Coronary artery (tissue), 2 donors: ENCODE results near the gene MADD.

ENCODE experiments used
- DNase-seq: peaks from one replicate; pipeline ENCODE4 v3.0.0-alpha.2; 2017; ENCODE audit warnings: low spot score
- H3K27ac ChIP-seq, 2 donors: fragments of 200-600 bp; sonication (generic); one replicate each; pipeline ENCODE4 v1.5.1; 2016 to 2019
- H3K4me3 ChIP-seq: fragments of 200-600 bp; sonication (generic); 2 replicates; pipeline ENCODE4 v1.5.1; 2016; ENCODE audit warnings: mild to moderate bottlenecking, moderate library complexity
- CTCF ChIP-seq: fragments of 200-600 bp; sonication (generic); IDR thresholded peaks from one replicate; pipeline ENCODE4 v1.5.1; 2019; ENCODE audit warnings: antibody characterized with exemption

Gene MADD

GRCh38 chr11:47271961-47272661 lies 2.2 kb downstream of the MADD start:
- TF ChIP-seq CTCF = no peak
- H3K4me3 ChIP-seq = no peak overlapping the region
- peak overlapping the region in 1 of 2 donors; percentile 86 for H3K27ac ChIP-seq
- no peak for DNase-seq

- Histone ChIP-seq H3K27ac (no peak overlapping the region), H3K4me3 (no peak overlapping the region)
- TF ChIP-seq CTCF = no peak
- no peak for DNase-seq
Observed at GRCh38 chr11:47272706-47273105, 2.8 kb downstream of the MADD start.

- Histone ChIP-seq H3K4me3 (no peak overlapping the region), H3K27ac (no peak overlapping the region)
- DNase-seq = no peak
- TF ChIP-seq CTCF = no peak
Observed at GRCh38 chr11:47274495-47275235, 4.7 kb downstream of the MADD start.

- DNase-seq = no peak
- no peak for TF ChIP-seq CTCF
- H3K27ac ChIP-seq = no peak overlapping the region
- H3K4me3 ChIP-seq = no peak overlapping the region
Observed at GRCh38 chr11:47276923-47277322, 7.0 kb downstream of the MADD start.

GRCh38 chr11:47278058-47278457 lies 8.1 kb downstream of the MADD start:
- Histone ChIP-seq H3K27ac (no peak overlapping the region), H3K4me3 (no peak overlapping the region)
- no peak for TF ChIP-seq CTCF
- DNase-seq = no peak

- TF ChIP-seq CTCF = no peak
- DNase-seq = no peak
- H3K4me3 ChIP-seq = no peak overlapping the region
- H3K27ac ChIP-seq = no peak overlapping the region
Observed at GRCh38 chr11:47278769-47279168, 8.8 kb downstream of the MADD start.

- no peak for DNase-seq
- no peak for TF ChIP-seq CTCF
- Histone ChIP-seq H3K4me3 (no peak overlapping the region), H3K27ac (no peak overlapping the region)
Observed at GRCh38 chr11:47280099-47280498, 10.2 kb downstream of the MADD start.
